Loucy (cell line): Measurements from ENCODE around the gene CDH12.

ENCODE experiments used
- H2AFZ ChIP-seq: fragments of 200-600 bp; sonication (generic); 2 replicates; pipeline ENCODE4 v1.6.0; 2016; ENCODE audit warnings: antibody characterized with exemption, mild to moderate bottlenecking, low read length, moderate library complexity
- H3F3A ChIP-seq: fragments of 200-600 bp; 2 replicates; pipeline ENCODE4 v1.6.0; 2016; ENCODE audit warnings: antibody characterized with exemption, low read depth, mild to moderate bottlenecking
- H3K27me3 ChIP-seq: fragments of 200-600 bp; sonication (generic); 2 replicates; pipeline ENCODE4 v1.6.1; 2014; ENCODE audit warnings: low read length, mild to moderate bottlenecking; ENCODE audit not compliant: insufficient read depth, poor library complexity, severe bottlenecking
- H3K36me3 ChIP-seq: fragments of 200-600 bp; sonication (generic); 2 replicates; pipeline ENCODE4 v1.6.1; 2016; ENCODE audit warnings: low read length; ENCODE audit not compliant: insufficient read depth
- H3K4me1 ChIP-seq: fragments of 200-600 bp; sonication (generic); 2 replicates; pipeline ENCODE4 v1.5.1; 2014; ENCODE audit warnings: low read length, mild to moderate bottlenecking; ENCODE audit not compliant: insufficient read depth, poor library complexity, severe bottlenecking
- H3K4me2 ChIP-seq: fragments of 200-600 bp; sonication (generic); 2 replicates; pipeline ENCODE4 v1.6.0; 2014; ENCODE audit warnings: antibody characterized with exemption, low read length, low read depth, mild to moderate bottlenecking; ENCODE audit not compliant: poor library complexity, severe bottlenecking
- H3K4me3 ChIP-seq: fragments of 200-600 bp; sonication (generic); 2 replicates; pipeline ENCODE4 v1.5.1; 2014; ENCODE audit warnings: low read length, mild to moderate bottlenecking, mixed read lengths; ENCODE audit not compliant: poor library complexity, severe bottlenecking
- H3K79me2 ChIP-seq: fragments of 200-600 bp; sonication (generic); 2 replicates; pipeline ENCODE4 v1.6.1; 2014; ENCODE audit warnings: low read length; ENCODE audit not compliant: insufficient read depth
- H3K9ac ChIP-seq: fragments of 200-600 bp; sonication (generic); 2 replicates; pipeline ENCODE4 v1.6.0; 2014; ENCODE audit warnings: mild to moderate bottlenecking, low read depth, low read length, moderate library complexity; ENCODE audit not compliant: poor library complexity, severe bottlenecking
- H3K9me2 ChIP-seq: fragments of 200-600 bp; sonication (generic); replicated peaks from 2 replicates; pipeline ENCODE4 v1.6.1; 2016; ENCODE audit warnings: low read depth, low read length, mixed read lengths
- H3K9me3 ChIP-seq: fragments of 200-600 bp; sonication (generic); 2 replicates; pipeline ENCODE4 v1.6.1; 2014; ENCODE audit warnings: mild to moderate bottlenecking, antibody characterized with exemption, low read length, low read depth; ENCODE audit not compliant: insufficient read depth
- H4K20me1 ChIP-seq: fragments of 200-600 bp; sonication (generic); 2 replicates; pipeline ENCODE4 v1.6.0; 2014; ENCODE audit warnings: antibody characterized with exemption, low read length, mild to moderate bottlenecking; ENCODE audit not compliant: insufficient read depth, poor library complexity, severe bottlenecking
- EZH2phosphoT487 ChIP-seq: fragments of 200-600 bp; IDR thresholded peaks from 2 replicates; pipeline ENCODE4 v1.6.1; 2018; ENCODE audit warnings: antibody characterized with exemption, mild to moderate bottlenecking, moderate library complexity, borderline replicate concordance
- TF ChIP-seq, protein P1 (sequence below): fragments of 200-600 bp; sonication (generic); conservative IDR thresholded peaks from 2 replicates; pipeline ENCODE4 v1.5.1; 2014; ENCODE audit warnings: mild to moderate bottlenecking, antibody characterized with exemption, low read length

The CDH12 gene

DNA sequence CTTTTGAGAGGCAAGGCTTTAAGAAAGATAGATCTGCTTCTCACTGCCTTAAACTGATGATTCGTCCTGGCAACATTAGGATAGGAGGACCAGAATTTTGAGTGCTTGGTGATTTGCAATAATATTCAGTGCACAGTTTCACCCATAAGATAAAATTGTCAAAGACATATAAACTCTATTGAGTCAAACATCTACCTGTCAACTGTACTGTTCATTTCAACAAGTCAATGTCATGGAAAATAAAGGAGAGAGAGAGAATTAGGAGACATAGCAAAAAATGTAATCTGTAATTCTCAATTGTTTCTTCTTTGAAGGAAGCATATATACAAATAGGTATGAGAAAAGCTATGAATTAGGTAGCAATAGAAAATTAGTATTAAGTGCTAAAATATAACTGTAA lies 237.2 kb downstream of the CDH12 start:
- no peaks in the 10 kb centered on the region for H3F3A ChIP-seq
- H4K20me1 ChIP-seq = no peaks in the 10 kb centered on the region
- H3K9me3 ChIP-seq = no peaks in the 10 kb centered on the region
- no peaks in the 10 kb centered on the region for H3K36me3 ChIP-seq
- no peak overlapping the region for H2AFZ ChIP-seq
- TF ChIP-seq, protein P1, sequence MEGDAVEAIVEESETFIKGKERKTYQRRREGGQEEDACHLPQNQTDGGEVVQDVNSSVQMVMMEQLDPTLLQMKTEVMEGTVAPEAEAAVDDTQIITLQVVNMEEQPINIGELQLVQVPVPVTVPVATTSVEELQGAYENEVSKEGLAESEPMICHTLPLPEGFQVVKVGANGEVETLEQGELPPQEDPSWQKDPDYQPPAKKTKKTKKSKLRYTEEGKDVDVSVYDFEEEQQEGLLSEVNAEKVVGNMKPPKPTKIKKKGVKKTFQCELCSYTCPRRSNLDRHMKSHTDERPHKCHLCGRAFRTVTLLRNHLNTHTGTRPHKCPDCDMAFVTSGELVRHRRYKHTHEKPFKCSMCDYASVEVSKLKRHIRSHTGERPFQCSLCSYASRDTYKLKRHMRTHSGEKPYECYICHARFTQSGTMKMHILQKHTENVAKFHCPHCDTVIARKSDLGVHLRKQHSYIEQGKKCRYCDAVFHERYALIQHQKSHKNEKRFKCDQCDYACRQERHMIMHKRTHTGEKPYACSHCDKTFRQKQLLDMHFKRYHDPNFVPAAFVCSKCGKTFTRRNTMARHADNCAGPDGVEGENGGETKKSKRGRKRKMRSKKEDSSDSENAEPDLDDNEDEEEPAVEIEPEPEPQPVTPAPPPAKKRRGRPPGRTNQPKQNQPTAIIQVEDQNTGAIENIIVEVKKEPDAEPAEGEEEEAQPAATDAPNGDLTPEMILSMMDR = no peak
- TF ChIP-seq EZH2phosphoT487 = no peak
- H3K4me2 ChIP-seq = no peak overlapping the region
- H3K9ac ChIP-seq = no peak overlapping the region
- H3K4me3 ChIP-seq = no peak overlapping the region
- no peaks in the 10 kb centered on the region for H3K4me1 ChIP-seq
- H3K9me2 ChIP-seq = no peaks in the 10 kb centered on the region
- no peaks in the 10 kb centered on the region for H3K79me2 ChIP-seq
- H3K27me3 ChIP-seq = no peaks in the 10 kb centered on the region

DNA sequence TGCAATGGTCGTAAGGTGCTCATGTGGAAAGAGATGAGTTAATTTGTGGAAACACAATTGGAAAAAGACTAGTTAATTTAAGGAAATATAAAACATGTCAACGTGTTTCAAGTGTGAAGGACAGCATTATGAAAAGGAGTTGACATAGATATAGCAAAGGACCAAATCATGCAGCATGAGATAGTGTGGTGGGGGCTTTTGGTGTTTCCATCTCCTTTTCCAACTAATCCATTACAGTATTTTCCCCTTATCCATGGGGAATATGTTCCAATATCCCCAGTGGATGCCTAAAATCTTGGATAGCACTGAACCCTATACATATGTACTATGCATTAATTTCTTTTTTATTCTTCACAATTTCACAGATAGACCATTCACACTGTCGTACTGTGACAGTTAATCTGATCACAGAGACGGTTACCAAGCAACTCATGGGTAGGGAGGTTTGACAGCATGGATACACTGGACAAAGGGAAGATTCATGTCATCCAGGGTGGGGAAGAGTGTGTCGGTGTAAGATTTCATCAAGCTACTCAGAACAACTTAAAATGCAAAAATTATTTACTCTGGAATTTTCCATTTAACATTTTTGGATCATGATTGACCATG lies 238.6 kb downstream of the CDH12 start:
- TF ChIP-seq, protein P1 = no peak
- no peak for TF ChIP-seq EZH2phosphoT487
- no peaks in the 10 kb centered on the region for H3K79me2 ChIP-seq
- no peaks in the 10 kb centered on the region for H3K9me2 ChIP-seq
- no peaks in the 10 kb centered on the region for H3F3A ChIP-seq
- no peaks in the 10 kb centered on the region for H3K36me3 ChIP-seq
- H3K9ac ChIP-seq = no peak overlapping the region
- no peak overlapping the region for H3K4me3 ChIP-seq
- no peaks in the 10 kb centered on the region for H3K4me1 ChIP-seq
- H4K20me1 ChIP-seq = no peaks in the 10 kb centered on the region
- H3K9me3 ChIP-seq = no peaks in the 10 kb centered on the region
- no peaks in the 10 kb centered on the region for H3K27me3 ChIP-seq
- no peak overlapping the region for H3K4me2 ChIP-seq
- no peak overlapping the region for H2AFZ ChIP-seq

DNA sequence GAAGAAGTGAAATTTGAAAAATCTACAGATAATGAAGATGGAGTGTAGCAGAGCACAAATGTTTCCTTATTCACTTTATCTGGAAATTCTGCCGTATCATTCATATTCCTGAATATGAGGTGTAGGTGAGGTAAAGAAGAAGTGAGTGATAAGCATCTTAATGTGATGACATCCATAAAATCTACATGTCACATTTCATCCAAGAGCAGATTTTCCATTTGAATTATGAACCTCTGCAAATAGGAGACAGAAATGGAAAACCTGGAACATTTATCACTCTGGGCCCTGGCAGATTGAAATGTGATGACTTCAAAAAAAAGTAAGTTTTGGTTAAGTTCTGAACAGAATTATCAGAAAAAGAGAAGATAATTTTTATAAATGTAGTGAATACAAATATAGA lies 240.2 kb downstream of the CDH12 start:
- Histone ChIP-seq H3F3A (no peaks in the 10 kb centered on the region), H3K79me2 (no peaks in the 10 kb centered on the region), H3K4me3 (no peak overlapping the region), H3K4me2 (no peak overlapping the region), H3K4me1 (no peaks in the 10 kb centered on the region), H3K36me3 (no peaks in the 10 kb centered on the region), H2AFZ (no peak overlapping the region), H4K20me1 (no peaks in the 10 kb centered on the region), H3K27me3 (no peaks in the 10 kb centered on the region), H3K9me3 (no peaks in the 10 kb centered on the region), H3K9ac (no peak overlapping the region), H3K9me2 (no peaks in the 10 kb centered on the region)
- TF ChIP-seq, protein P1 = no peak
- TF ChIP-seq EZH2phosphoT487 = no peak
